HK-2 (cell line): ENCODE data around the gene PDZRN4.

ENCODE experiments used
- DNase-seq: peaks from one replicate; pipeline ENCODE4 v3.0.0-alpha.2; 2018; ENCODE audit not compliant: unreplicated experiment

Gene PDZRN4

DNA sequence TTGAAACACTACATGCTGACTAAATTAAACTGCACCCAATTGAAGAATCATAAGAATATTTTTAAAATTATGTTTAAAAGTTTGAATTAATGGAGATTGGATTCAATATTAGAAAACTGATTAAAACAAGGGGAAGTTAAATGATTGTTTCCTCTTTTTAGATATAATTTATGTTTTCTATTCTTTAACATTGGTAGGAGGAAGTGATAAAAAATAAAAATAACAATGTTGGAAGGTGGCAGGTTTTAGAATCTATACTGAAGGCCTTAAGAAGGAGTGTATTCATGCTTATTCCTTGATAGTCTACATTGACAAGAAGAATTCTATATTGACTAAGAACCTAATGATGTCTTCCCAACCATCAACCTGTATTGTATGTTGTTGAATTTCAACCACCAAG, 168.1 kb downstream of the PDZRN4 start:
- DNase-seq, result no peak

GRCh38 chr12:41361738-41362137, 173.6 kb downstream of the PDZRN4 start:
- DNase-seq, result no peak

GRCh38 chr12:41362510-41362909, 174.4 kb downstream of the PDZRN4 start:
- no peak for DNase-seq

DNA sequence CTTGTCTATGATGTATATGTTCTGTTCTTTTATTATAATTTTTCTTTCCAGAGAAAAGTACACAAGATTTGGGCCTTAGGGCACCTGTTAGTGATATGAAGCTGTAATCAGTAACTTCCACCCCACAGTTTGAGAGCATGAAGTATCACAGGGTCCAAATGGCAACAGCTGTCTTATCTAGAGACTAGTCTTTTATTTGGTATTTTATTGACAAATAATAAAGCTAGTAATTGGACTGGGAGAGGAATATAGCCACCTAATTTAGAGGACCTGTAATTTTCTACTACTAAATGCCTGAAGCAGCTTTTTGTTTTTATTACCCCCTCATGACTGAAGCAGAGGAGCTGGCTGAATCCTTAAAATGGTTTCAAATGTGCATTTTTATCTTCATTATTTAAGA, 174.8 kb downstream of the PDZRN4 start:
- no peak for DNase-seq

DNA sequence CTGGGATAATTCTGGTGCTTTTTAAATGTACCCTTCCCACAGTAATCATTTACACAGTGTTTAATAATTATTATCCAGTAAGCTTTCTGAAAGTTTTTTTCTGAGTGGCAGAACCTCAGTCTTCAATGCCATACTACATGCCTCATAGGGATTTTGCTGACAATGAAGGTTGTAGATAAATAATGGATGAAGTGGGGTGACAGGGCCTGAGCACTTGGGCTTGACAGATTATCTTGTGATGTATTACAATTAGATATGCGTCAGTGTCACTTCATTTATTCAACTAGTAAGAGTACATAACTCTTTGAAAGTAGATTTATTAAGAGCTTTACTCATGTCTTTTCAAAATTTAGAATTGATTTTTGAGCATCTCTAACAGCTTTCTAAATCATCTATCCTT, 176.1 kb downstream of the PDZRN4 start:
- DNase-seq, result no peak

- DNase-seq, result no peak
Measured at GRCh38 chr12:41365653-41366171, 177.6 kb downstream of the PDZRN4 start.

DNA sequence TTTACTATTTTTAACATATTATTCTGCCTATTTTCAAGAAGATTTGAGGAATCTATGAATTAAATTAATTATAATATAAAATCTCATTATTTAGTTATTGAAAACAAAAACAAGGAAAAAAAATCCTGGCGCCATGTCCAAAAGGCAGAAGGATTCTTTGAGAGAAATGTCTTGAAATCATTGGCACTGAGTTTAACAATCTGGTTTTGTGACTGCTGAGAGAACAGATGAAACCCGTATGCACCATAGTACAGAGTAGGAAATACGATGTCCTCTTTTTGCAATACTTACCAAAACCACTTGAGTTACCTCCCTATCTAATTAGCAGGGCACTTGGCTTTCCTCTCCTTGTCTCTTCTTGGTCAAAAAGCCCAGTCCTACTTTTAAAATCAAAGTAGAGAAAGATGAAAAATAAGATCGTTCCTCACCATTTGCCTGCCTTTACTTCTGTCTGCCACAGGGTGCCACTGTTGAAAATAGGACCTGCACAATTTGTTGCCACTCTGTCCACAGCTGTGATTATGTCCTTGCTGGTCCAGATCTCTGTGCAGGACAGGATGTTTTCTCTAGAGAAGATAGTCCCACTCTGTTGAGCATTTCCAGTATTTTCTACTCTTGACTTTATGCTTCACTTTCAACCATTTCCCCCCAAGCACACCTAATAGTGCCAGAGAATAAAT, 179.7 kb downstream of the PDZRN4 start:
- DNase-seq, result no peak

DNA sequence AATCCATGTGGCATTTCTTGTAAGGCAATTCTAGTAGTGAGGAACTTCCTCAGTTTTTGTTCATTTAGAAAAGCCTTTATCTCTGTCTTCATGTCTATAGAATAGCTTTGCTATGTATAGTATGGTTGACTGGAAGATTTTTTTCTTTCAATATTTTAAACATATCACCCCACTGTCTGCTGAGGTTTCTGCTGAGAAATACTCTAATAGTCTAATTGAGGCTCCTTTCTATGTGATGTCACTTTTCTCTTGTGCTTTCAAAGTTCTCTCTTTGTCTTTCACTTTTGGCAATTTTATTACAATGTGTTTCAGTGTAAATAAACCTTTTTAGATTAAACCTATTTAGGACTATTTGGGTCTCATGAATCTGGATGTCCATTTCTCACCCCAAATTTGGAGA, 192.8 kb downstream of the PDZRN4 start:
- DNase-seq, result no peak

- DNase-seq, result no peak
Measured at GRCh38 chr12:41402801-41403200, 214.7 kb downstream of the PDZRN4 start.

- no peak for DNase-seq
Measured at GRCh38 chr12:41407232-41407799, 219.2 kb downstream of the PDZRN4 start.

- DNase-seq, result no peak
Measured at GRCh38 chr12:41409628-41410027, 221.5 kb downstream of the PDZRN4 start.

GRCh38 chr12:41418586-41418985, 230.5 kb downstream of the PDZRN4 start:
- DNase-seq, result no peak

GRCh38 chr12:41419131-41419893, 231.2 kb downstream of the PDZRN4 start:
- no peak for DNase-seq

- DNase-seq, result no peak
Measured at GRCh38 chr12:41424651-41425050, 236.5 kb downstream of the PDZRN4 start.

DNA sequence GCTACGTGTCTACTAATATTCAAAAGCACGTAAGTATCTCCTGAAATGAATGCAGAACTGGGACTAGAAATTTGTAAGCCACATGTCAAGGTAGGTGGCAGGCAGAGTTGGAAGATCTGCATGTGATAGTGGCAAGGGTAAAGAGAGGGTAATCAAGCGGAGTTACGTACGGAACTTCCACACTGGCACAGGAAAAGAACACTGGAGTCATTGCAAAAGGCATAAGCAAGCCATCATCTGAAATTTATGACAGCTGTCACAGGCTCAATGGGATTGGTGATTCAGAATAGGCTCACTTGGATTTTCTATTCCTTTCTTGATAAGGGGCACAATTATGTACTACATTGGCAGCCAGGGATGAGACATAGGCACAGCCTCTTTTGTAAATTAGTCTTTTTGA, 245.3 kb downstream of the PDZRN4 start:
- no peak for DNase-seq

GRCh38 chr12:41436076-41436475, 248.0 kb downstream of the PDZRN4 start:
- DNase-seq, result no peak

GRCh38 chr12:41437563-41437962, 249.4 kb downstream of the PDZRN4 start:
- DNase-seq, result no peak

DNA sequence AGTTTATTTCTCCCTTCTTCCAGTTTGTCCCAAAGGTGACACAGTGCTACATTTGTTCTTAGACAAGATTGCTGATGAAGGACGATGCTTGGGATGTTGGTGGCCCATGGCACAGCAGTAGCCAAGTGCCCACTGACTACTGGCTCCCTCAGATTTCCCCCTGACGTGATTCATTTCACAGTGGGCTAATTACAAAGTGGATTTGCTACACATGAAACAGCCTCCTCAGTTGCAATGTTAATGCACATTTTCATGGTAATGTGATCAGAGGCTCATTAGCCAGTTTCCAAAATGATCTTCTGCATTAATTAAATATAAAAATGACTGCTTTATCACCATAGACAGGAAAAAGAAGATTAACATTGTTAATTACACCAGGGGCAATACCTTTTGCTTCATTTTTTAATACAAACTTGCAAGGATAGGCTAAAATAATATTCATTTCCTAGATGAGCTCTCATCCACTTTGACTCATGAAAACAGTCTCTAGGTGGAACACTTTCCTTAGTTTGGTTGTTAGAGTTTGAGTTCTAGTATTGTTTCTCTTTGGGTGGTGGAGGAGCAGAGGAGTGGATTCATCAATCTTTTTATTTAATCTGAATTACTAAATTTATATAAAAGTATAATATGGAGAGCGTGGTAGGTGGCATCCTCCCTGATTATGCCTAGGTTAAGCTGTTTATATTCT, 250.9 kb downstream of the PDZRN4 start:
- DNase-seq, result no peak

DNA sequence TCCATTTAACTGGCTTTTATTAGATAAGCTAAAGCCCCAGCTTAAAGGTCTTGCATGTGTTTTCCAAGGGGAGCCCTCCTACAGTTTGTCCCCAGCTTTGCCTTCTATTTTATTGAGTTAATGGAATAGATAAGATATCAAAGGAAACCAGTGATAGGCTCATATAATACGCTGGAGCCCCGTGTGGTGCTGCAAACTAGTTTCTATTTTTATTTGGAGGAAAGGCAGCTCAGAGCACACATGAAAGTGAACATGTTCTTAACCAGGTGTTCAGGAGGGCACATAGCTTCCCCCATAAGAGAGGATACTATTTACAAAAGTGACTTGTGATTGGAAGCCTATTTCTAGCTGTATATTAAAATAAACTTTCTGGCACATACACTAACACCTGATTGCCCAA, 251.7 kb downstream of the PDZRN4 start:
- DNase-seq, result no peak

- DNase-seq, result no peak
Measured at GRCh38 chr12:41441180-41441579, 253.1 kb downstream of the PDZRN4 start.

DNA sequence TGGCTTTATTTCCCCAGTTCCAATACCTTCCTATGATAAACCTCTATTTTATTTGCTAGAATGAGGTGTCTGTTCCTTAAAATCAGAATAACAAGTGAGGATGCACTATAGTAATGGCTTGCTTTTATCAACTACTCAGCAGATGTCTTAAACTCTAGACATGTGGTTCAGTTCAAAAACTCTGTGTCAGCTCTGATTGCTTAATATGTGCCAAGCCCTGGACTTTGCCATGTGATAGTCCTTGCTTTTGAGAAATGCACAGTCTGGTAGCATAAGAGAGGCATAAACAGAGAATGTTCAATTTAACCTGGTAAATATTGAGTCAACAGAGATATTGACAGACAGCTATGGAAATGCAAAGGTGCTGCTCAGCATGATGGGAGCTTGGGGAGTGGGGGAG, 254.8 kb downstream of the PDZRN4 start:
- DNase-seq, result no peak

DNA sequence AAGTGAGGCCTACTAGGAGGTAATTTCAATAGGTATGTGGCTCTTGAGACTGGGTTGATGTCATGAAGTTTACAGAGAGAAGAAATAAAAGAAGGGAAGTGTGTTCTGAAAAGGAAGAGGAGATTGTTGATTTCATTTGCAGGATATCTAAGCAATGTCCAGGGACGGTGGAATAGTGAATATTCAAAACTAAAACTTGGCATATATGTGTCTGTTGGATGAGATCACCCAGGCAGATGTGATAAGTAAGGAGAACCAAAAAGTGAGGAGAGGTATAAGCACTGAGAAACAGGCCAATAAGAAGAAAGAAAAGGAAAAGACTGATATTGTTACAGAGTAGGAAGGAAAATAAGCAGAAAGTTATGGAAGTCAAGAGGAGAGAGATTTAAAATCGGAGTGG, 255.6 kb downstream of the PDZRN4 start:
- DNase-seq, result no peak
